ENCODE measurements around the gene PLBD1. TPM values are rescaled to one million over a fixed set of nuclear protein-coding genes. Genes with fewer than 3 reads are reported as not detected.

PLBD1 gene
- total and polyA plus RNA-seq, 2 donors (not counting 1 experiment from before 2014, with no cell fraction given) = 0.76 to 5.1 TPM

DNA sequence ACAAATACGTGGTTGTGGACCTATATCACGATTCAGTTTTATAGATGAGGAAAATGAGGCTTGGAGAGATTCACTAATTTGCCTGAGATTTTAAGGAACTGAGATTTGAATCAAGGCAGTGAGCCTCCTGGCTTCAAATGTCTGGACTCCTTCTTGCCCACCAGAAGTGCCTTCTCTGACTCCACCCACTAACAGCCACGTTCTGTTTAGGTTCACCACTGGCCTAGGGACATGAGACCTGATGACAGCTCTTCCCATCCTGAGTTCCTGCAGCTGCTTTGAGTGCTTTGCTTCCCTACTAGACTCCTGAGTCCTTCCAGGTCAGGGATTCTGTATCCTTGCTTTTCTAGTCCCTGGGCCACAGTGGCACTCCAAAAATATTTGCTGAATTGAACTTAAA lies 57.1 kb downstream of the PLBD1 start:
- no peak overlapping the region for H3K27ac ChIP-seq (ENCODE audit: insufficient read depth, low read length)
- no peak overlapping the region for H3K4me2 ChIP-seq (ENCODE audit: extremely low read depth, insufficient read depth, low read length)
- no peaks in the 10 kb centered on the region for H3K79me2 ChIP-seq (ENCODE audit: control insufficient read depth, insufficient read depth, low read length)
- no peaks in the 10 kb centered on the region for H3K9me3 ChIP-seq (ENCODE audit: control insufficient read depth, insufficient read depth, low read depth, low read length)
- H3K4me1 ChIP-seq (ENCODE audit: control insufficient read depth, extremely low read depth, insufficient read depth, low read length) = no peaks in the 10 kb centered on the region
- no peak overlapping the region for H3K9ac ChIP-seq (ENCODE audit: insufficient read depth, low read length)
- H3K4me3 ChIP-seq (replicated peaks in 1 of 4; ENCODE audit: control extremely low read depth in 1 of 4, insufficient read depth in 1 of 4, low read depth in 3 of 4, low read length in 4 of 4) = no peak overlapping the region
- no peaks in the 10 kb centered on the region for H3K27me3 ChIP-seq (ENCODE audit: control insufficient read depth, insufficient read depth, low read length)
- H2AFZ ChIP-seq (ENCODE audit: low read length) = no peak overlapping the region
- H4K20me1 ChIP-seq (ENCODE audit: control insufficient read depth, extremely low read depth, insufficient read depth, low read length) = no peaks in the 10 kb centered on the region
- no peaks in the 10 kb centered on the region for H3K36me3 ChIP-seq (ENCODE audit: control insufficient read depth, insufficient read depth, low read length)
- TF ChIP-seq EZH2 (IDR thresholded peaks at IDR 0.05; ENCODE audit: low read length, missing control alignments) = no peak
- TF ChIP-seq, protein P1, sequence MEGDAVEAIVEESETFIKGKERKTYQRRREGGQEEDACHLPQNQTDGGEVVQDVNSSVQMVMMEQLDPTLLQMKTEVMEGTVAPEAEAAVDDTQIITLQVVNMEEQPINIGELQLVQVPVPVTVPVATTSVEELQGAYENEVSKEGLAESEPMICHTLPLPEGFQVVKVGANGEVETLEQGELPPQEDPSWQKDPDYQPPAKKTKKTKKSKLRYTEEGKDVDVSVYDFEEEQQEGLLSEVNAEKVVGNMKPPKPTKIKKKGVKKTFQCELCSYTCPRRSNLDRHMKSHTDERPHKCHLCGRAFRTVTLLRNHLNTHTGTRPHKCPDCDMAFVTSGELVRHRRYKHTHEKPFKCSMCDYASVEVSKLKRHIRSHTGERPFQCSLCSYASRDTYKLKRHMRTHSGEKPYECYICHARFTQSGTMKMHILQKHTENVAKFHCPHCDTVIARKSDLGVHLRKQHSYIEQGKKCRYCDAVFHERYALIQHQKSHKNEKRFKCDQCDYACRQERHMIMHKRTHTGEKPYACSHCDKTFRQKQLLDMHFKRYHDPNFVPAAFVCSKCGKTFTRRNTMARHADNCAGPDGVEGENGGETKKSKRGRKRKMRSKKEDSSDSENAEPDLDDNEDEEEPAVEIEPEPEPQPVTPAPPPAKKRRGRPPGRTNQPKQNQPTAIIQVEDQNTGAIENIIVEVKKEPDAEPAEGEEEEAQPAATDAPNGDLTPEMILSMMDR (conservative IDR thresholded peaks at IDR 0.05 in 1 of 2, IDR thresholded peaks at IDR 0.05 in 1 of 2; ENCODE audit: low read depth in 1 of 2, low read length in 2 of 2) = no peak
- DNase-seq (ENCODE audit: low read depth in 2 of 2) = no peak

DNA sequence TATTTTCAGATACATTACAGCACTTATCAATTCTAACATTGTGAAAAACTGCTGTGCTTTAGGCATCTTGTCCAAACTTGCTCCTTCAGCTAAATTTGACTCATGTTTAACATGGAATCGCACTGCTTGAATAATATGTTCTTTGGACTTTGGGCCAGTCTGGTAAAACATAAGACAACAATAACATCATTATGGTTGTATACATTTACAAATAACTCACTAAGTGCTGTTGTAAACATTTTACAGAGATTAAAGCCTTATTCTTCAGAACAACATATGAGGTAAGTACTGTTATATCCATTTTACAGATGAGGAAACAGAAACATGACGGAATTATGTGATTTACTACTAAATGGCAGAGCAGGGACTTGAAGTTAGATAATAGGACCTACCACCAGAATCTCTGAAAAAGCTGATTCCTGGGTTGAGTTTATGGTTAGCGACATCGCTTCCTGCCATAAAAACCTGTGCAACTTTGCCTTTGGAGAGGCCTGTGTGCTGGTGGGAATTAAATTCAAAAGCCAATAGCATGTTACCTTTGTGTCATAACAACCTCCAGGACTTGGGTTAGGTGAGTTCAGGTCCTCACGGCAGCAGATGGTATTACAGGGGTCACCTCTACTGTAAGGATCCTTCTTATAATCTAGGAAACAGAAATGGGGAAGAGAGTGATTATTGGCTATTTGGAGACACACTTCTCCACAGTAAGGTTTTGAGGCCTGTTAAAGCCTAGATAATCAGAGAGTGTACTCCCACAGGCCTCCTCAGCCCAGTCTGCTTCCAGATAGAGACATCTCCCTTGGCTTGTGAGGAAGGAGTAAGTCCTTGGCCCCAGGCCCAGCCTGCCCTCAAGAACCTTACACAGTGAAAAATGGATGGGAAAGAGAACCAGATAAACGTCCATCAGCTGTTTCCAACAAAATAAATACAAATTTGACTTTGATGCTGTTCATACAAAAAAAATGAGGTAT lies 61.8 kb downstream of the PLBD1 start:
- H2AFZ ChIP-seq (ENCODE audit: low read length) = no peak overlapping the region
- TF ChIP-seq, protein P1 (conservative IDR thresholded peaks at IDR 0.05 in 1 of 2, IDR thresholded peaks at IDR 0.05 in 1 of 2; ENCODE audit: low read depth in 1 of 2, low read length in 2 of 2) = no peak
- no peak for TF ChIP-seq EZH2 (IDR thresholded peaks at IDR 0.05; ENCODE audit: low read length, missing control alignments)
- no peaks in the 10 kb centered on the region for H3K36me3 ChIP-seq (ENCODE audit: control insufficient read depth, insufficient read depth, low read length)
- H3K9ac ChIP-seq (ENCODE audit: insufficient read depth, low read length) = no peak overlapping the region
- no peak for DNase-seq (ENCODE audit: low read depth in 2 of 2)
- no peaks in the 10 kb centered on the region for H3K4me1 ChIP-seq (ENCODE audit: control insufficient read depth, extremely low read depth, insufficient read depth, low read length)
- H3K27me3 ChIP-seq (ENCODE audit: control insufficient read depth, insufficient read depth, low read length) = no peaks in the 10 kb centered on the region
- no peaks in the 10 kb centered on the region for H3K79me2 ChIP-seq (ENCODE audit: control insufficient read depth, insufficient read depth, low read length)
- no peaks in the 10 kb centered on the region for H4K20me1 ChIP-seq (ENCODE audit: control insufficient read depth, extremely low read depth, insufficient read depth, low read length)
- H3K9me3 ChIP-seq (ENCODE audit: control insufficient read depth, insufficient read depth, low read depth, low read length) = no peaks in the 10 kb centered on the region
- H3K27ac ChIP-seq (ENCODE audit: insufficient read depth, low read length) = no peak overlapping the region
- no peak overlapping the region for H3K4me2 ChIP-seq (ENCODE audit: extremely low read depth, insufficient read depth, low read length)
- no peak overlapping the region for H3K4me3 ChIP-seq (replicated peaks in 1 of 4; ENCODE audit: control extremely low read depth in 1 of 4, insufficient read depth in 1 of 4, low read depth in 3 of 4, low read length in 4 of 4)

DNA sequence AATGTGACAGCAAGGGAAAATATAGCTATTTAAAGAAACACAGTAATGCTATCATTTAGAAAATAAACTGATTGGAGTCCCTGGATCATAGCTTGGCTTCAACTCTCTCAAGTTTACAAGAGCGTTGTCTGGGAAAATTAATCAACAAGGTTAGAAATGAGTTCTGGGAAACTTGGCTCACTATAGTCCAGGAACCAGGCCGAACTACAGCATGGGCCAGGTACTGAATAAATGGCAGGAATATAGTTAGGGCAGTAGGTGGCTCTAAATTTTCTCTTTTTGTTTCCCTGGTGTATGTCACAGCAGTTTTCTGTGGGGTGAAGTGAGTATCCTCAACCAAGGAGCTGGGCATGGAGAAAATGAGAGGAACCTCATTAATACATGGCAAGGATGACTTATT lies 72.4 kb downstream of the PLBD1 start:
- H3K27ac ChIP-seq (ENCODE audit: insufficient read depth, low read length) = no peak overlapping the region
- TF ChIP-seq, protein P1 (conservative IDR thresholded peaks at IDR 0.05 in 1 of 2, IDR thresholded peaks at IDR 0.05 in 1 of 2; ENCODE audit: low read depth in 1 of 2, low read length in 2 of 2) = no peak
- no peak for TF ChIP-seq EZH2 (IDR thresholded peaks at IDR 0.05; ENCODE audit: low read length, missing control alignments)
- no peak for DNase-seq (ENCODE audit: low read depth in 2 of 2)
- no peak overlapping the region for H3K4me3 ChIP-seq (replicated peaks in 1 of 4; ENCODE audit: control extremely low read depth in 1 of 4, insufficient read depth in 1 of 4, low read depth in 3 of 4, low read length in 4 of 4)
- no peaks in the 10 kb centered on the region for H3K9me3 ChIP-seq (ENCODE audit: control insufficient read depth, insufficient read depth, low read depth, low read length)
- H4K20me1 ChIP-seq (ENCODE audit: control insufficient read depth, extremely low read depth, insufficient read depth, low read length) = no peaks in the 10 kb centered on the region
- H3K27me3 ChIP-seq (ENCODE audit: control insufficient read depth, insufficient read depth, low read length) = no peaks in the 10 kb centered on the region
- peaks cover 7% of the 10 kb centered on the region for H3K36me3 ChIP-seq (ENCODE audit: control insufficient read depth, insufficient read depth, low read length)
- no peaks in the 10 kb centered on the region for H3K79me2 ChIP-seq (ENCODE audit: control insufficient read depth, insufficient read depth, low read length)
- H2AFZ ChIP-seq (ENCODE audit: low read length) = no peak overlapping the region
- no peaks in the 10 kb centered on the region for H3K4me1 ChIP-seq (ENCODE audit: control insufficient read depth, extremely low read depth, insufficient read depth, low read length)
- H3K4me2 ChIP-seq (ENCODE audit: extremely low read depth, insufficient read depth, low read length) = no peak overlapping the region
- no peak overlapping the region for H3K9ac ChIP-seq (ENCODE audit: insufficient read depth, low read length)

All from fibroblast of lung (primary cell).